Hepatocyte (in vitro differentiated cells): ENCODE measurements around the gene NAMPT. TPM values are rescaled to one million over a fixed set of nuclear protein-coding genes. Genes with fewer than 3 reads are reported as not detected.

ENCODE experiments used
- DNase-seq: peaks from one replicate; pipeline ENCODE4 v3.0.0-alpha.2; 2016; ENCODE audit warnings: low spot score
- H2AFZ ChIP-seq: fragments of 200-600 bp; sonication (generic); 2 replicates; pipeline ENCODE4 v1.6.0; 2016; ENCODE audit warnings: antibody characterized with exemption, mild to moderate bottlenecking
- H3K27ac ChIP-seq: fragments of 200-600 bp; sonication (generic); 2 replicates; pipeline ENCODE4 v1.5.1; 2016; ENCODE audit warnings: mild to moderate bottlenecking
- H3K27me3 ChIP-seq: fragments of 200-600 bp; sonication (generic); 2 replicates; pipeline ENCODE4 v1.6.1; 2016
- H3K36me3 ChIP-seq: fragments of 200-600 bp; sonication (generic); replicated peaks from 2 replicates; pipeline ENCODE4 v1.5.1; 2016; ENCODE audit warnings: low read depth; ENCODE audit not compliant: insufficient read depth
- H3K4me1 ChIP-seq: fragments of 200-600 bp; sonication (generic); 2 replicates; pipeline ENCODE4 v1.5.1; 2016; ENCODE audit warnings: mild to moderate bottlenecking, moderate library complexity; ENCODE audit not compliant: insufficient read depth
- H3K4me2 ChIP-seq: fragments of 200-600 bp; sonication (generic); 2 replicates; pipeline ENCODE4 v1.6.0; 2016
- H3K4me3 ChIP-seq: fragments of 200-600 bp; sonication (generic); 2 replicates; pipeline ENCODE4 v1.5.1; 2016; ENCODE audit warnings: mild to moderate bottlenecking
- H3K79me2 ChIP-seq: fragments of 200-600 bp; sonication (generic); 2 replicates; pipeline ENCODE4 v1.6.0; 2017; ENCODE audit warnings: mild to moderate bottlenecking
- H3K9me2 ChIP-seq: fragments of 200-600 bp; sonication (generic); replicated peaks from 2 replicates; pipeline ENCODE4 v1.6.0; 2017; ENCODE audit warnings: mild to moderate bottlenecking; ENCODE audit not compliant: insufficient read depth
- H3K9me3 ChIP-seq: fragments of 200-600 bp; sonication (generic); 2 replicates; pipeline ENCODE4 v1.5.1; 2016; ENCODE audit warnings: low read depth, mild to moderate bottlenecking
- H4K20me1 ChIP-seq: fragments of 200-600 bp; sonication (generic); 2 replicates; pipeline ENCODE4 v1.6.0; 2016; ENCODE audit warnings: mild to moderate bottlenecking; ENCODE audit not compliant: insufficient read depth, poor library complexity, severe bottlenecking
- EZH2 ChIP-seq: fragments of 200-600 bp; sonication (generic); IDR thresholded peaks from 2 replicates; pipeline ENCODE4 v1.6.1; 2016; ENCODE audit warnings: antibody characterized with exemption, mild to moderate bottlenecking, borderline replicate concordance
- EZH2phosphoT487 ChIP-seq: fragments of 200-600 bp; sonication (generic); IDR thresholded peaks from one replicate; pipeline ENCODE4 v1.6.1; 2018; ENCODE audit warnings: antibody characterized with exemption, mild to moderate bottlenecking, low read depth, moderate library complexity; ENCODE audit not compliant: unreplicated experiment, severe bottlenecking
- WGBS: methylation state at CpG from one replicate; pipeline ENCODE4 v1.1.6; 2016; ENCODE audit warnings: low lambda C conversion rate; ENCODE audit errors: missing lambda C conversion rate; 5-methylcytosine and 5-hydroxymethylcytosine counted together
- polyA plus RNA-seq: library from polyadenylated mRNA; unstranded; fragments of >200 nt; fragmentation: Nextera tagmentation; extraction: Ambion mirVana; gene quantifications from 2 replicates; pipeline ENCODE4 v1.2.1, GENCODE V29; 2016
- total RNA-seq: library from RNA; depleted of rRNA; stranded (reverse); fragments of >200 nt; gene quantifications from 2 replicates; pipeline ENCODE4 v1.2.3, GENCODE V29; 2014
- TF ChIP-seq, protein P1 (sequence below): fragments of 200-600 bp; sonication (generic); IDR thresholded peaks from 2 replicates; pipeline ENCODE4 v1.5.1; 2016; ENCODE audit warnings: antibody characterized with exemption, mild to moderate bottlenecking; ENCODE audit not compliant: poor library complexity

Gene NAMPT
- total and polyA plus RNA-seq, 2 experiments from 2014 or later = 71.8 to 299 TPM

DNA sequence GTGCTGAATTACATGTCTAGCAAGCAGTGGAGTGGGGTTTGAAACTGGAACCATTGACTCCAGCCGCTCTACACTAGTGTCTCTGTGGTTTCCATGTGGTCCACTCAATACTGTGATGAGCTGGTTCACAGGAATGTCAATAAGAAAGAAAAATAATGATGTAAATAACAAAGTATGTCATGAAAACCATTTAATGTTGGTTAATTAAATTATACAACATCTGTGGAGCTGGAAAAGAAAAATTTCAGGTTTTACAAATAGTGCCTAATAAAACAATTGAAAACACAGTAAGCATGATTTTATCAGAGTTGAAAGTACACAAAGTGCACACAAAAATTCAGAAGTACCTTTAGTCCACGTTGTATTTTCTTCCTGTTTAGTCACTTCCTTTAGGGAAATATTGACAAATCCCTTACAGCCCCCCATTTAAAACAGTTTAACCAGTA is 28.7 kb upstream of the NAMPT start:
- no peaks in the 10 kb centered on the region for H3K79me2 ChIP-seq
- 70% methylated on average over 2 of the region's 2 CpGs for WGBS
- no peaks in the 10 kb centered on the region for H3K27me3 ChIP-seq
- H3K4me2 ChIP-seq = no peak overlapping the region
- H3K9me2 ChIP-seq = no peaks in the 10 kb centered on the region
- no peak for TF ChIP-seq EZH2phosphoT487
- TF ChIP-seq EZH2 = no peak
- TF ChIP-seq, protein P1, sequence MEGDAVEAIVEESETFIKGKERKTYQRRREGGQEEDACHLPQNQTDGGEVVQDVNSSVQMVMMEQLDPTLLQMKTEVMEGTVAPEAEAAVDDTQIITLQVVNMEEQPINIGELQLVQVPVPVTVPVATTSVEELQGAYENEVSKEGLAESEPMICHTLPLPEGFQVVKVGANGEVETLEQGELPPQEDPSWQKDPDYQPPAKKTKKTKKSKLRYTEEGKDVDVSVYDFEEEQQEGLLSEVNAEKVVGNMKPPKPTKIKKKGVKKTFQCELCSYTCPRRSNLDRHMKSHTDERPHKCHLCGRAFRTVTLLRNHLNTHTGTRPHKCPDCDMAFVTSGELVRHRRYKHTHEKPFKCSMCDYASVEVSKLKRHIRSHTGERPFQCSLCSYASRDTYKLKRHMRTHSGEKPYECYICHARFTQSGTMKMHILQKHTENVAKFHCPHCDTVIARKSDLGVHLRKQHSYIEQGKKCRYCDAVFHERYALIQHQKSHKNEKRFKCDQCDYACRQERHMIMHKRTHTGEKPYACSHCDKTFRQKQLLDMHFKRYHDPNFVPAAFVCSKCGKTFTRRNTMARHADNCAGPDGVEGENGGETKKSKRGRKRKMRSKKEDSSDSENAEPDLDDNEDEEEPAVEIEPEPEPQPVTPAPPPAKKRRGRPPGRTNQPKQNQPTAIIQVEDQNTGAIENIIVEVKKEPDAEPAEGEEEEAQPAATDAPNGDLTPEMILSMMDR = no peak
- H3K27ac ChIP-seq = no peak overlapping the region
- H4K20me1 ChIP-seq = no peaks in the 10 kb centered on the region
- no peaks in the 10 kb centered on the region for H3K9me3 ChIP-seq
- no peak overlapping the region for H2AFZ ChIP-seq
- H3K4me3 ChIP-seq = no peak overlapping the region
- no peaks in the 10 kb centered on the region for H3K36me3 ChIP-seq
- H3K4me1 ChIP-seq = no peaks in the 10 kb centered on the region
- DNase-seq = no peak

- Histone ChIP-seq H3K9me3 (no peaks in the 10 kb centered on the region), H3K4me3 (no peak overlapping the region), H2AFZ (no peak overlapping the region), H3K27me3 (no peaks in the 10 kb centered on the region), H3K4me2 (no peak overlapping the region), H3K9me2 (no peaks in the 10 kb centered on the region), H3K36me3 (no peaks in the 10 kb centered on the region), H4K20me1 (no peaks in the 10 kb centered on the region), H3K4me1 (no peaks in the 10 kb centered on the region), H3K79me2 (no peaks in the 10 kb centered on the region), H3K27ac (no peak overlapping the region)
- TF ChIP-seq EZH2 (no peak), EZH2phosphoT487 (no peak)
- TF ChIP-seq, protein P1 = no peak
- 76% methylated on average over 2 of the region's 2 CpGs for WGBS
- DNase-seq = no peak
Observed at GRCh38 chr7:106312906-106313305, 28.1 kb upstream of the NAMPT start.

- no peaks in the 10 kb centered on the region for H3K36me3 ChIP-seq
- 82% methylated on average over 4 of the region's 4 CpGs for WGBS
- no peaks in the 10 kb centered on the region for H3K4me1 ChIP-seq
- H3K9me2 ChIP-seq = no peaks in the 10 kb centered on the region
- no peak overlapping the region for H3K27ac ChIP-seq
- no peak overlapping the region for H3K4me2 ChIP-seq
- no peaks in the 10 kb centered on the region for H3K79me2 ChIP-seq
- no peak overlapping the region for H2AFZ ChIP-seq
- H4K20me1 ChIP-seq = no peaks in the 10 kb centered on the region
- no peaks in the 10 kb centered on the region for H3K27me3 ChIP-seq
- H3K9me3 ChIP-seq = no peaks in the 10 kb centered on the region
- no peak overlapping the region for H3K4me3 ChIP-seq
- TF ChIP-seq, protein P1 = no peak
- TF ChIP-seq EZH2 (no peak), EZH2phosphoT487 (no peak)
- no peak for DNase-seq
Observed at GRCh38 chr7:106312099-106312871, 27.5 kb upstream of the NAMPT start.
